K562 (cell line): Measurements from ENCODE around the gene REEP6. TPM values are rescaled to one million over a fixed set of nuclear protein-coding genes. Genes with fewer than 3 reads are reported as not detected.

Source experiments
- ARHGAP35 ChIP-seq: fragments of 450-650 bp; IDR thresholded peaks from 2 replicates; pipeline ENCODE4 v1.6.1; 2018; ENCODE audit not compliant: partially characterized antibody
- ESRRB ChIP-seq: fragments of 250-450 bp; sonication (Bioruptor Pico); IDR thresholded peaks from 2 replicates; pipeline ENCODE4 v1.5.0; 2020; ENCODE audit warnings: mild to moderate bottlenecking, moderate library complexity, borderline replicate concordance
- ETS2 ChIP-seq: IDR thresholded peaks from 2 replicates; pipeline ENCODE4 v1.6.1; 2016; ENCODE audit warnings: borderline replicate concordance, missing genetic modification characterization, mild to moderate bottlenecking, moderate library complexity, missing compliant biosample characterization; ENCODE audit not compliant: poor library complexity, severe bottlenecking
- FOS ChIP-seq: IDR thresholded peaks from 3 replicates; pipeline ENCODE4 v1.6.1; 2011; ENCODE audit not compliant: insufficient read length; ENCODE audit errors: extremely low read depth
- HDAC6 ChIP-seq: IDR thresholded peaks from 2 replicates; pipeline ENCODE4 v1.6.1; 2012; ENCODE audit warnings: low read depth, mild to moderate bottlenecking, control low read depth, inconsistent platforms, low read length, moderate library complexity
- KAT2B ChIP-seq: IDR thresholded peaks from one replicate; pipeline ENCODE4 v1.6.1; 2012; ENCODE audit warnings: low read depth, mild to moderate bottlenecking, control low read depth, inconsistent platforms, low read length, moderate library complexity
- MXI1 ChIP-seq: IDR thresholded peaks from 2 replicates; pipeline ENCODE4 v1.6.1; 2011; ENCODE audit warnings: low read depth, mild to moderate bottlenecking, improper control_type of control experiment, low read length
- TEAD4 ChIP-seq, 2 experiments: sonication (generic) in 1 of 2; formaldehyde crosslinking in 1 of 2; IDR thresholded peaks; 2 replicates each; pipeline versions ENCODE4 v1.6.1 to v1.8.0; 2012 to 2022; ENCODE audit warnings: borderline replicate concordance in 1 of 2, inconsistent platforms in 1 of 2, low read length in 1 of 2, mild to moderate bottlenecking in 1 of 2, missing genetic modification reagents in 1 of 2
- ZNF121 ChIP-seq: sonication (generic); formaldehyde crosslinking; conservative IDR thresholded peaks from 2 replicates; pipeline ENCODE4 v1.8.0; 2022; ENCODE audit warnings: missing genetic modification reagents
- ZNF695 ChIP-seq: fragments of 450-650 bp; formaldehyde crosslinking; IDR thresholded peaks from 2 replicates; pipeline ENCODE4 v1.4.0; 2020; ENCODE audit warnings: mild to moderate bottlenecking, moderate library complexity
- ZNF75A ChIP-seq: fragments of 450-650 bp; formaldehyde crosslinking; IDR thresholded peaks from 2 replicates; pipeline ENCODE4 v1.4.0; 2020; ENCODE audit warnings: mild to moderate bottlenecking
- polyA plus RNA-seq, 8 experiments: library from polyadenylated mRNA; depleted of rRNA in 4 of 8; stranded (reverse) in 5 of 8; unstranded in 3 of 8; fragments of >200 nt; fragmentation: Nextera tagmentation in 2 of 8; fragmentation: Illumina TruSeq in 1 of 8; extraction: Ambion mirVana in 2 of 8; extraction: Trizol in 1 of 8; gene quantifications; 2 replicates each; pipeline versions ENCODE4 v1.2.1 to v1.2.3, GENCODE V29; 2011 to 2014; ENCODE audit warnings: inconsistent platforms in 1 of 8, missing spikeins in 1 of 8
- total RNA-seq, 7 experiments: library from RNA; depleted of rRNA in 6 of 7; stranded (reverse); fragments of >200 nt in 6 of 7; fragmentation: Illumina TruSeq in 2 of 7; extraction: Trizol in 2 of 7; gene quantifications; 2 replicates each; pipeline versions ENCODE4 v1.2.1 to v1.2.3, GENCODE V29; 2011 to 2021; ENCODE audit warnings: low replicate concordance in 1 of 7
- TF ChIP-seq, protein P1 (sequence below): fragments of 250-450 bp; sonication (Bioruptor Pico); IDR thresholded peaks from 2 replicates; pipeline ENCODE4 v1.8.0; 2021; ENCODE audit warnings: moderate library complexity, mild to moderate bottlenecking, inconsistent platforms
- TF ChIP-seq, protein P2 (sequence below): sonication (generic); formaldehyde crosslinking; IDR thresholded peaks from 2 replicates; pipeline ENCODE4 v1.8.1; 2022; ENCODE audit warnings: missing genetic modification reagents
- TF ChIP-seq, protein P3 (sequence below): fragments of 450-650 bp; formaldehyde crosslinking; IDR thresholded peaks from 2 replicates; pipeline ENCODE4 v1.4.0; 2022; ENCODE audit warnings: mild to moderate bottlenecking, moderate library complexity

The REEP6 gene
- total and polyA plus RNA-seq, 9 of the 15 experiments (the other 6 are each of a cell fraction or from before 2014, with no cell fraction given), result 1.2 to 64.2 (median 12.7) TPM

DNA sequence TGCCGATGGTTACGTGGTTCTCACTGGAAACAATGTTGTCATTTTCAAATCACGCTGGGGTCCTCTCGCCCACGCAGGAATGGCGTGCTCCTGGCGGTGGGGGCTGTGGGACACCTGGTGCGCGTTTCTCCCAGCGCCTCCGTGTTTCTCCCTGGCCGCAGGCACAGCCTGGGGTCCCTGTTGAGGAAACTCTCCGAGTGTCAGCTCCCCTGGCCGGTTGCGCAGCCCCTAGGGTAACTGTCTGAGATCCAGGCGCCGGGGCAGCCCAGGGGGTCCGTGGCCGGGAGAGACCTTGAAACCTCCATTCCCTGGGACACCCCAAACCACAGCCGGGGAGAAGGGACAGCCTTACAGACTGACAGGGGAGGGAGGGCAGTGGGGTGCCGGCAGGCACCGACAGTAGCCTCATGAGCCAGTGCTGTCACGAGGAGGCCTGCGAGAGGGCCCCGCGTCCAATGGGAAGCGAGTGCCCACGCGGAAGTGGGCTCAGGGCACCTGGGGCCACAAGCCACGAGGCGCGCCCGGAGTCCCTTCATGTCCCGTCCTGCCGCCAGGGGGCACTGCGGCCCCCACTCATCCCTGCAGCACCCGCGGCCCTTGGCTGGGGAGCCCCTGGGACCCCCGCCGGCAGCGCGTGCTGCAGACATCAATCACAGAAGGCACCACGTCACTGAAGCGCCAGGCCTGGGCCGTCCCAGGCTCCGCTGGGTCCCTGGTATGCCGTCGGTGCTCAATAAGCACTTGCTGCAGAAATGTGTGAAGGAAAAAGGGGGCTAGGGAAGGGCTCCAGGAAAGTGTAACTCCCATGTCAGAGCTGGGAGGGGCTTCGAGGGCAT, 12.3 kb downstream of the REEP6 start (continued):
- TF ChIP-seq HDAC6 (no peak), TEAD4 (IDR thresholded peaks at IDR 0.05; ENCODE audit: low read length) (no peak), TEAD4 (CRISPR knock-in tag; IDR thresholded peaks at IDR 0.05; ENCODE audit: borderline replicate concordance) (no peak), KAT2B (no peak), FOS (no peak), ZNF75A (CRISPR knock-in tag) (no peak), ETS2 (no peak), ZNF695 (no peak), ESRRB (no peak), ZNF121 (0 out of 2 replicates have a peak, but pooled peaks have one; percentile 17), ARHGAP35 (no peak), MXI1 (no peak)
- TF ChIP-seq, protein P1, sequence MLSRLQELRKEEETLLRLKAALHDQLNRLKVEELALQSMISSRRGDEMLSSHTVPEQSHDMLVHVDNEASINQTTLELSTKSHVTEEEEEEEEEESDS (CRISPR knock-in tag), result no peak
- TF ChIP-seq, protein P2, sequence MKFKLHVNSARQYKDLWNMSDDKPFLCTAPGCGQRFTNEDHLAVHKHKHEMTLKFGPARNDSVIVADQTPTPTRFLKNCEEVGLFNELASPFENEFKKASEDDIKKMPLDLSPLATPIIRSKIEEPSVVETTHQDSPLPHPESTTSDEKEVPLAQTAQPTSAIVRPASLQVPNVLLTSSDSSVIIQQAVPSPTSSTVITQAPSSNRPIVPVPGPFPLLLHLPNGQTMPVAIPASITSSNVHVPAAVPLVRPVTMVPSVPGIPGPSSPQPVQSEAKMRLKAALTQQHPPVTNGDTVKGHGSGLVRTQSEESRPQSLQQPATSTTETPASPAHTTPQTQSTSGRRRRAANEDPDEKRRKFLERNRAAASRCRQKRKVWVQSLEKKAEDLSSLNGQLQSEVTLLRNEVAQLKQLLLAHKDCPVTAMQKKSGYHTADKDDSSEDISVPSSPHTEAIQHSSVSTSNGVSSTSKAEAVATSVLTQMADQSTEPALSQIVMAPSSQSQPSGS (CRISPR knock-in tag), result no peak
- TF ChIP-seq, protein P3, sequence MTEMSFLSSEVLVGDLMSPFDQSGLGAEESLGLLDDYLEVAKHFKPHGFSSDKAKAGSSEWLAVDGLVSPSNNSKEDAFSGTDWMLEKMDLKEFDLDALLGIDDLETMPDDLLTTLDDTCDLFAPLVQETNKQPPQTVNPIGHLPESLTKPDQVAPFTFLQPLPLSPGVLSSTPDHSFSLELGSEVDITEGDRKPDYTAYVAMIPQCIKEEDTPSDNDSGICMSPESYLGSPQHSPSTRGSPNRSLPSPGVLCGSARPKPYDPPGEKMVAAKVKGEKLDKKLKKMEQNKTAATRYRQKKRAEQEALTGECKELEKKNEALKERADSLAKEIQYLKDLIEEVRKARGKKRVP (CRISPR knock-in tag), result no peak
